GM19397 (cell line): ENCODE results near the gene TBC1D25.

Experiments used
- ATAC-seq: cut with Tn5 transposase; IDR thresholded peaks from one replicate; pipeline ENCODE4 v1.9.1; 2021; ENCODE audit warnings: mild to moderate bottlenecking, moderate library complexity; ENCODE audit not compliant: unreplicated experiment

The TBC1D25 gene

DNA sequence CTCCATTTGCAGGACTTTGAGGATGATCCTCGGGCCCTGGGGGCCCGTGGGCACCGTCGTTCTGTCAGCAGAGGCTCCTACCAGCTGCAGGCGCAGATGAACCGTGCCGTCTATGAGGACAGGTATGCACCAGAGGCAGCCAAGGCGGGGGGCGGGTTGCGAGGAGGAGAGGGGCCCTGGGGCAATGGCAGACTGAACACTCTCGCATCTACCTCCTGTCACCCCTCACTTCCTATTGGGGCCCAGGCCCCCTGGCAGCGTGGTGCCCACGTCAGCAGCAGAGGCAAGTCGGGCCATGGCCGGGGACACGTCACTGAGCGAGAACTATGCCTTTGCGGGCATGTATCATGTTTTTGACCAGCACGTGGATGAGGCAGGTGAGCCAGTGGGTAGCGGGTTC lies 59.8 kb downstream of the TBC1D25 start:
- no peak for ATAC-seq

DNA sequence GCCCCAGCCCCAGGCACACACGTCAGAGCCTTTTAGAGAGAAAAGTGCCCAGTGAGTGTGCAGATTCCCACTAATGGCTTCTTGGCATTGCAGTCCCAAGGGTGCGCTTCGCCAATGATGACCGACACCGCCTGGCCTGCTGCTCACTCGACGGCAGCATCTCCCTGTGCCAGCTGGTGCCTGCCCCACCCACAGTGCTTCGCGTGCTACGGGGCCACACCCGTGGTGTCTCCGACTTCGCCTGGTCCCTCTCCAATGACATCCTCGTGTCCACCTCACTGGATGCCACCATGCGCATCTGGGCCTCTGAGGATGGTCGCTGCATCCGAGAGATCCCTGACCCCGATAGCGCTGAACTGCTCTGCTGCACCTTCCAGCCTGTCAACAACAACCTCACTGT lies 60.7 kb downstream of the TBC1D25 start:
- ATAC-seq = no peak

DNA sequence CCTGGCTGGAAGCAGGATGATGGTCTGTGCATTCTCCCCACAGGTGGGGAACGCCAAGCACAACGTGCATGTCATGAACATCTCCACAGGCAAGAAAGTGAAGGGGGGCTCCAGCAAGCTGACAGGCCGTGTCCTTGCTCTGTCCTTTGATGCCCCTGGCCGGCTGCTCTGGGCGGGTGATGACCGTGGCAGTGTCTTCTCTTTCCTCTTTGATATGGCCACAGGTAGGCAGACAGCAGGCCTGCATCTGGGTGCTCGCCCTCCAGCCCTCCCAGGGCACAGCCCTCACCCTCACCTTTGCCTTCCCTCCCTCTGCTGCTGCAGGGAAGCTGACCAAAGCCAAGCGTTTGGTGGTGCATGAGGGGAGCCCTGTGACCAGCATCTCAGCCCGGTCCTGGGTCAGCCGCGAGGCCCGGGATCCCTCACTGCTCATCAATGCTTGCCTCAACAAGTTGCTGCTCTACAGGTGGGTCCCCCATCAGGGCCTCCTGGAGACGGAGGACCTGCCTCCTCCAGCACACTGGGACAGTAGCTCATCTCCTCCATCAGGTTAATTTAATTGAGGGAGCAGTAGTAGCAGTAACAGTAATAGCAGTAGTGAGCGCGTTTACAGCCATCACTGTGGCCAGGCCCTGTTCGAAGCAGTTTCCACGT lies 62.4 kb downstream of the TBC1D25 start:
- ATAC-seq = no peak

DNA sequence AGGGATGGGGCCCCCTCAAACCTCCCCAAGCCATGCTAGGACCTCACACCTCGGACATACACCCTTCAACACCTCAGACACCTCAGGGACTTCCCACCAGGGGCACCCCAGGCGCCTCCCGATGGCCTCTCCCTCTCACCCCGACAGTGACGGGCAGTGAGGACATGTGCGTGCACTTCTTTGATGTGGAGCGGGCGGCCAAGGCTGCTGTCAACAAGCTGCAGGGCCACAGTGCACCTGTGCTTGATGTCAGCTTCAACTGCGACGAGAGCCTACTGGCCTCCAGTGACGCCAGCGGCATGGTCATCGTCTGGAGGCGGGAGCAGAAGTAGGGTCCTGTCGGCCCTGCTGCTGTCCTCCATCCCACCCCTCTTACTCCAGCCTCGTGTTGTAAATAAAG lies 65.2 kb downstream of the TBC1D25 start:
- ATAC-seq = no peak

DNA sequence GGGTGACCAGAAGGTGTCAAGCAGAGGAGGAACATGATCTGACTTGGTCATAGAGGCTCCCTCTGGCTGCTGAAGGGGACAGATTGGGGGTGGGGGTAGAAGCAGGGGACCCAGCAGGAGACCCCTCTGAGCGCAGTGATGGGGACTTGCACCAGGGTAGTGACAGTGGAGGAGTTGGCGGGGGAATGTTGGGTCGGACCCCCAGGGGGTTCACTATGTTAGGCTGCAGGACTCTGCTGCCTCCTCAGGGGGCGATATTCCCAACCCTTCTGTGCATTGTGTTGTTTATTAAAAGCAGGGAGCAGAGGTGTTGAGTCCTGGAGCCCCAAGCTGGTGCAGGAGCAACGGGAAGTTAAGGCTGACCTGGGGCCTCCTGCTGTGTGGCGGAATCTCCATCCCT lies 66.6 kb downstream of the TBC1D25 start:
- ATAC-seq = no peak

DNA sequence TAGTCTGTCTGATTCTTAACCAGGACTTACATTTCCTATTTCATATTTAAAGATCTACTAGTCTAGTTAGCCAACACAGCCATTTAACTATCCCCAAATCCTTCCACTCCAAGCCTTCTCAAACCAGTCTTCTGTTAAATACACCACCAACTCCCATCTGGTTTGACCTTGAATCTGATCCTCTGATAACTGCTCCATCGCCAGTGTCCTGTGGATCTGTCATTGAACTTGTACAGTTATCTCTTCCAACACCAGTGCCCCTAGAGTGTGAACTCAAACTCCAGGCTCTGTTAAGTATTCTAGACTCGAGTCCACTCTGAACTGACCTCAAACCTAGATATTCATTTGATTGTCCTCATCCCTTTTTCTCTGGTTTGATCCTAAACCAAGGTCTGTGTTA lies 72.2 kb downstream of the TBC1D25 start:
- no peak for ATAC-seq
